Activated CD8-positive, alpha-beta T cell treated with anti-CD3 and anti-CD28 coated beads for 36 hours (primary cell): ENCODE data around the gene NMT2. TPM values are rescaled to one million over a fixed set of nuclear protein-coding genes. Genes with fewer than 3 reads are reported as not detected.

Source experiments
- ATAC-seq: fragments of 200-7000 bp; cut with Tn5 transposase; one replicate; pipeline ENCODE4 v1.10.0; 2021; ENCODE audit warnings: mild to moderate bottlenecking, moderate library complexity
- CTCF ChIA-PET: fragments of 350-600 bp; sonication (Branson Sonifier 250); formaldehyde crosslinking; loops from one replicate; lab custom pipeline; 2021; ENCODE audit warnings: antibody characterized with exemption; lab: Charles Lee
- POLR2A ChIA-PET: fragments of 350-600 bp; sonication (Branson Sonifier 250); formaldehyde crosslinking; loops from one replicate; lab custom pipeline; 2021; ENCODE audit warnings: antibody characterized with exemption; lab: Charles Lee
- DNase-seq: peaks from one replicate; pipeline ENCODE4 v3.0.0-alpha.2; 2020
- H3K27ac Mint-ChIP-seq: one replicate; pipeline ENCODE4 v1.8.0; 2021; ENCODE audit warnings: mild to moderate bottlenecking, mixed read lengths
- H3K27me3 Mint-ChIP-seq: one replicate; pipeline ENCODE4 v1.8.0; 2021; ENCODE audit warnings: mixed read lengths
- H3K36me3 Mint-ChIP-seq: one replicate; pipeline ENCODE4 v1.8.0; 2021; ENCODE audit warnings: low read depth, mixed read lengths
- H3K4me1 Mint-ChIP-seq: one replicate; pipeline ENCODE4 v1.8.0; 2021; ENCODE audit warnings: low read depth, mixed read lengths
- H3K4me3 Mint-ChIP-seq: one replicate; pipeline ENCODE4 v1.8.0; 2021; ENCODE audit warnings: mild to moderate bottlenecking, moderate library complexity, mixed read lengths
- H3K9me3 Mint-ChIP-seq: one replicate; pipeline ENCODE4 v1.8.0; 2021; ENCODE audit warnings: mixed read lengths
- intact Hi-C: fragments of 100-400 bp; cut with micrococcal nuclease; formaldehyde crosslinking; loops from one replicate; pipeline ENCODE4 v1.10.0; 2022
- total RNA-seq, 2 experiments: library from RNA; stranded (reverse); gene quantifications; one replicate each; pipeline ENCODE4 v1.2.3, GENCODE V29; 2021
- TF ChIP-seq, protein P1 (sequence below): fragments of 200-600 bp; IDR thresholded peaks from one replicate; pipeline ENCODE4 v1.8.0; 2022; ENCODE audit warnings: antibody characterized with exemption, mild to moderate bottlenecking

Gene NMT2
- total RNA-seq, 2 experiments from 2014 or later = 15.9 to 16.2 TPM

- peak overlapping the region; percentile 62 for H3K27ac Mint-ChIP-seq
- intact Hi-C loops = no loop called here
- DNase-seq (no peak), ATAC-seq (peak; percentile 64)
- no peak overlapping the region for H3K4me3 Mint-ChIP-seq
- H3K27me3 Mint-ChIP-seq = no peaks in the 10 kb centered on the region
- peaks cover 32% of the 10 kb centered on the region for H3K4me1 Mint-ChIP-seq
- peaks cover 50% of the 10 kb centered on the region for H3K36me3 Mint-ChIP-seq
- TF ChIP-seq, protein P1, sequence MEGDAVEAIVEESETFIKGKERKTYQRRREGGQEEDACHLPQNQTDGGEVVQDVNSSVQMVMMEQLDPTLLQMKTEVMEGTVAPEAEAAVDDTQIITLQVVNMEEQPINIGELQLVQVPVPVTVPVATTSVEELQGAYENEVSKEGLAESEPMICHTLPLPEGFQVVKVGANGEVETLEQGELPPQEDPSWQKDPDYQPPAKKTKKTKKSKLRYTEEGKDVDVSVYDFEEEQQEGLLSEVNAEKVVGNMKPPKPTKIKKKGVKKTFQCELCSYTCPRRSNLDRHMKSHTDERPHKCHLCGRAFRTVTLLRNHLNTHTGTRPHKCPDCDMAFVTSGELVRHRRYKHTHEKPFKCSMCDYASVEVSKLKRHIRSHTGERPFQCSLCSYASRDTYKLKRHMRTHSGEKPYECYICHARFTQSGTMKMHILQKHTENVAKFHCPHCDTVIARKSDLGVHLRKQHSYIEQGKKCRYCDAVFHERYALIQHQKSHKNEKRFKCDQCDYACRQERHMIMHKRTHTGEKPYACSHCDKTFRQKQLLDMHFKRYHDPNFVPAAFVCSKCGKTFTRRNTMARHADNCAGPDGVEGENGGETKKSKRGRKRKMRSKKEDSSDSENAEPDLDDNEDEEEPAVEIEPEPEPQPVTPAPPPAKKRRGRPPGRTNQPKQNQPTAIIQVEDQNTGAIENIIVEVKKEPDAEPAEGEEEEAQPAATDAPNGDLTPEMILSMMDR = no peak
- no peaks in the 10 kb centered on the region for H3K9me3 Mint-ChIP-seq
- POLR2A ChIA-PET = interaction anchor here (1.1 to 1.4 kb wide), 2 partner anchors 25 to 26 kb away, joined by 3 to 6 read pairs; no protein-coding TSS in a partner anchor
- CTCF ChIA-PET = interaction anchor here (0.6 to 3.3 kb wide), 5 partner anchors 14 to 238 kb away, joined by 3 to 11 read pairs (median 4); partner anchors contain the start of gene NMT2
Observed at GRCh38 chr10:15123749-15124184, 44.7 kb downstream of the NMT2 start.

DNA sequence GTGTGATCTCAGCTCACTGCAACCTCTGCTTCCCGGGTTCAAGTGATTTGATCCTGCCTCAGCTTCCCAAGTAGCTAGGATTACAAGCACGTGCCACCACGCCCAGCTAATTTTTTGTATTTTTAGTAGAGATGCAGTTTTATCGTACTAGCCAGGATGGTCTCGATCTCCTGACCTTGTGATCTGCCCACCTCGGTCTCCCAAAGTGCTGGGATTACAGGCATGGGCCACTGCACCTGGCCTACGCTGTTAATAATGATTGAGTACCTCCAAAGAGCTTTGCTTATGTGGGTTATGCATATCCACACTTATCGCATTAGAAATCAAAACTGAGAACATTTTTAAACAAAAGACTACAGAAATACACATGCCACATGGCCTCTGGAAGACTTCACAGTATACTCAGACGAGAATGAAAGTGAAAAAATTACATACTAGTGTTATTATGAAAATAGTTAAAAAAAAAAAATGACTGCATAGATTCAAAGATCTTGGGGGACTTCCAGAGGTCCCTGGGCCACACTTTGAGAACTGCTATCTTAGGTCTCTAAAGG is 45.9 kb downstream of the NMT2 start:
- no peaks in the 10 kb centered on the region for H3K9me3 Mint-ChIP-seq
- peak overlapping the region; percentile 87 for H3K27ac Mint-ChIP-seq
- peaks cover 47% of the 10 kb centered on the region for H3K36me3 Mint-ChIP-seq
- DNase-seq (peak; percentile 41), ATAC-seq (peak; percentile 81)
- intact Hi-C loops = no loop called here
- CTCF ChIA-PET = interaction anchor here (3.3 kb wide), 1 partner anchor 45 kb away, joined by 11 read pairs; the partner anchor contains the start of gene NMT2
- POLR2A ChIA-PET = interaction anchor here (0.6 to 1.7 kb wide), 7 partner anchors 10 to 244 kb away, joined by 3 to 6 read pairs (median 3); partner anchors contain the start of gene SUV39H2
- peak overlapping the region; percentile 26 for H3K4me3 Mint-ChIP-seq
- no peaks in the 10 kb centered on the region for H3K27me3 Mint-ChIP-seq
- TF ChIP-seq, protein P1 = no peak
- peaks cover 28% of the 10 kb centered on the region for H3K4me1 Mint-ChIP-seq

GRCh38 chr10:15121707-15122106 is 46.8 kb downstream of the NMT2 start:
- DNase-seq (no peak), ATAC-seq (no peak)
- intact Hi-C loops = no loop called here
- CTCF ChIA-PET = interaction anchor here (1.3 to 3.3 kb wide), 2 partner anchors 15 to 46 kb away, joined by 4 to 11 read pairs; partner anchors contain the start of gene NMT2
- Mint-ChIP-seq H3K9me3 (no peaks in the 10 kb centered on the region), H3K27ac (no peak overlapping the region), H3K4me3 (no peak overlapping the region), H3K27me3 (no peaks in the 10 kb centered on the region), H3K4me1 (peaks cover 28% of the 10 kb centered on the region), H3K36me3 (peaks cover 46% of the 10 kb centered on the region)
- POLR2A ChIA-PET = interaction anchor here (0.6 to 1.7 kb wide), 3 partner anchors 10 to 18 kb away, joined by 3 to 5 read pairs (median 3); no protein-coding TSS in a partner anchor
- TF ChIP-seq, protein P1 = no peak

GRCh38 chr10:15120523-15120922 is 48.0 kb downstream of the NMT2 start:
- TF ChIP-seq, protein P1 = no peak
- intact Hi-C loops = no loop called here
- Mint-ChIP-seq H3K27ac (no peak overlapping the region), H3K9me3 (no peaks in the 10 kb centered on the region), H3K36me3 (peaks cover 39% of the 10 kb centered on the region), H3K4me3 (no peak overlapping the region), H3K4me1 (peaks cover 28% of the 10 kb centered on the region), H3K27me3 (no peaks in the 10 kb centered on the region)
- ChIA-PET CTCF (interaction anchor here (1.3 to 3.3 kb wide), 2 partner anchors 14 to 47 kb away, joined by 4 to 11 read pairs; partner anchors contain the start of gene NMT2), POLR2A (no interaction called here)
- DNase-seq (no peak), ATAC-seq (no peak)

GRCh38 chr10:15118615-15119014 is 49.9 kb downstream of the NMT2 start:
- ChIA-PET CTCF (interaction anchor here (0.8 kb wide), 1 partner anchor 12 kb away, joined by 4 read pairs; no protein-coding TSS in a partner anchor), POLR2A (interaction anchor here (1.7 kb wide), 1 partner anchor 19 kb away, joined by 4 read pairs; no protein-coding TSS in a partner anchor)
- H3K4me1 Mint-ChIP-seq = peaks cover 14% of the 10 kb centered on the region

More at GRCh38 chr10:15118615-15119014, 49.9 kb downstream of the NMT2 start:
- TF ChIP-seq, protein P1 = no peak
- no peak overlapping the region for H3K27ac Mint-ChIP-seq
- ATAC-seq (no peak), DNase-seq (no peak)
- H3K4me3 Mint-ChIP-seq = no peak overlapping the region
- H3K9me3 Mint-ChIP-seq = no peaks in the 10 kb centered on the region
- no peaks in the 10 kb centered on the region for H3K27me3 Mint-ChIP-seq
- intact Hi-C loops = no loop called here
- peaks cover 27% of the 10 kb centered on the region for H3K36me3 Mint-ChIP-seq
